B cell (primary cell): ENCODE results near the gene PITPNM1. TPM values are rescaled to one million over a fixed set of nuclear protein-coding genes. Genes with fewer than 3 reads are reported as not detected.

ENCODE experiments used
- ATAC-seq: fragments of 200-7000 bp; cut with Tn5 transposase; one replicate; pipeline ENCODE4 v1.10.0; 2021; ENCODE audit warnings: low read depth, mild to moderate bottlenecking, moderate number of reproducible peaks, moderate library complexity
- CTCF ChIA-PET: fragments of 350-600 bp; sonication (Branson Sonifier 250); formaldehyde crosslinking; loops from one replicate; lab custom pipeline; 2021; ENCODE audit warnings: antibody characterized with exemption, inconsistent platforms; lab: Charles Lee
- POLR2A ChIA-PET: fragments of 350-600 bp; sonication (Branson Sonifier 250); formaldehyde crosslinking; loops from one replicate; lab custom pipeline; 2021; ENCODE audit warnings: antibody characterized with exemption; lab: Charles Lee
- DNase-seq: peaks from one replicate; pipeline ENCODE4 v3.0.0; 2013
- H2AFZ ChIP-seq: 2 replicates; pipeline ENCODE4 v1.6.1; 2012; ENCODE audit warnings: mild to moderate bottlenecking, low read depth, low read length; ENCODE audit not compliant: insufficient read depth, poor library complexity, severe bottlenecking
- H3K27ac ChIP-seq, 2 donors: 1 replicate in 1 of 2; 2 replicates in 1 of 2; pipeline ENCODE4 v1.5.1; 2012 to 2013; ENCODE audit warnings: low read length in 2 of 2, mild to moderate bottlenecking in 2 of 2, moderate library complexity in 1 of 2
- H3K27me3 ChIP-seq, 4 experiments: fragments of 200-600 bp in 1 of 4; sonication (generic) in 1 of 4; replicated peaks in 1 of 4; 1 replicate in 2 of 4; 2 replicates in 2 of 4; pipeline versions ENCODE4 v1.6.1 to v1.7.0; 2013 to 2016; ENCODE audit warnings: low read length in 3 of 4, mild to moderate bottlenecking in 2 of 4, mixed read lengths in 1 of 4, moderate library complexity in 1 of 4; ENCODE audit not compliant: insufficient read depth in 4 of 4, control insufficient read depth in 3 of 4; ENCODE audit errors: control extremely low read depth in 1 of 4
- H3K36me3 ChIP-seq, 2 experiments: replicated peaks in 1 of 2; 1 replicate in 1 of 2; 2 replicates in 1 of 2; pipeline versions ENCODE4 v1.6.1 to v1.7.1; 2013; ENCODE audit warnings: low read length in 1 of 2; ENCODE audit not compliant: insufficient read depth in 2 of 2, control insufficient read depth in 1 of 2; ENCODE audit errors: control extremely low read depth in 1 of 2, extremely low read depth in 1 of 2
- H3K4me1 ChIP-seq, 2 donors: fragments of 200-600 bp in 1 of 2; sonication (generic) in 1 of 2; 1 replicate in 1 of 2; 2 replicates in 1 of 2; pipeline versions ENCODE4 v1.5.1 to v1.6.1; 2013 to 2017; ENCODE audit warnings: low read length in 2 of 2; ENCODE audit not compliant: control insufficient read depth in 2 of 2, insufficient read depth in 2 of 2
- H3K4me2 ChIP-seq: replicated peaks from 2 replicates; pipeline ENCODE3; 2012; ENCODE audit warnings: mild to moderate bottlenecking, low read depth, low read length; ENCODE audit not compliant: poor library complexity, severe bottlenecking
- H3K4me3 ChIP-seq, 5 experiments: fragments of 200-600 bp in 1 of 5; sonication (generic) in 1 of 5; 1 replicate in 3 of 5; 2 replicates in 2 of 5; pipeline versions ENCODE4 v1.5.1 to v1.7.0; 2011 to 2016; ENCODE audit warnings: low read length in 4 of 5, mild to moderate bottlenecking in 4 of 5, low read depth in 2 of 5, control low read depth in 1 of 5, moderate library complexity in 1 of 5; ENCODE audit not compliant: insufficient read depth in 1 of 5; ENCODE audit errors: control extremely low read depth in 1 of 5, extremely low read depth in 1 of 5
- H3K79me2 ChIP-seq: fragments of 200-600 bp; sonication (generic); one replicate; pipeline ENCODE4 v1.6.0; 2016; ENCODE audit warnings: low read length; ENCODE audit not compliant: control insufficient read depth, insufficient read depth
- H3K9ac ChIP-seq: fragments of 200-600 bp; sonication (generic); 2 replicates; pipeline ENCODE4 v1.6.1; 2017; ENCODE audit warnings: mild to moderate bottlenecking, low read length, moderate library complexity
- H3K9me3 ChIP-seq, 3 donors: one replicate each; pipeline versions ENCODE4 v1.6.1 to v1.7.1; 2013; ENCODE audit warnings: low read length in 2 of 3; ENCODE audit not compliant: control insufficient read depth in 2 of 3, insufficient read depth in 1 of 3; ENCODE audit errors: control extremely low read depth in 1 of 3
- H4K20me1 ChIP-seq: 2 replicates; pipeline ENCODE4 v1.6.0; 2012; ENCODE audit warnings: mild to moderate bottlenecking, low read length; ENCODE audit not compliant: insufficient read depth, control insufficient read depth, poor library complexity, severe bottlenecking
- H3K27ac Mint-ChIP-seq: one replicate; pipeline ENCODE4 v1.8.0; 2021; ENCODE audit warnings: mixed read lengths
- H3K27me3 Mint-ChIP-seq: one replicate; pipeline ENCODE4 v1.8.0; 2021; ENCODE audit warnings: mixed read lengths
- H3K4me1 Mint-ChIP-seq: one replicate; pipeline ENCODE4 v1.8.0; 2021; ENCODE audit warnings: mixed read lengths
- H3K4me3 Mint-ChIP-seq: one replicate; pipeline ENCODE4 v1.8.0; 2021; ENCODE audit warnings: mixed read lengths
- H3K9me3 Mint-ChIP-seq: one replicate; pipeline ENCODE4 v1.8.0; 2022; ENCODE audit warnings: mixed read lengths; ENCODE audit not compliant: insufficient read depth
- CTCF ChIP-seq: fragments of 200-600 bp; IDR thresholded peaks from one replicate; pipeline ENCODE4 v1.8.0; 2022; ENCODE audit warnings: antibody characterized with exemption, mild to moderate bottlenecking
- EZH2 ChIP-seq: IDR thresholded peaks from 2 replicates; pipeline ENCODE4 v1.6.1; 2012; ENCODE audit warnings: borderline replicate concordance, low read depth, mild to moderate bottlenecking, moderate library complexity, low read length; ENCODE audit not compliant: insufficient read depth, poor library complexity, severe bottlenecking
- WGBS: methylation state at CpG from one replicate; pipeline ENCODE4 v1.1.5; 2013; ENCODE audit warnings: missing lambda C conversion rate; ENCODE audit not compliant: insufficient coverage; 5-methylcytosine and 5-hydroxymethylcytosine counted together
- intact Hi-C: fragments of 100-400 bp; cut with micrococcal nuclease; formaldehyde crosslinking; loops from one replicate; pipeline ENCODE4 v1.10.0; 2022
- polyA plus RNA-seq: library from polyadenylated mRNA; depleted of rRNA; stranded (reverse); fragments of >200 nt; gene quantifications from 2 replicates; pipeline ENCODE4 v1.2.3, GENCODE V29; 2012
- total RNA-seq, 2 donors: library from RNA; stranded (reverse); fragments of 120-200 nt in 1 of 2; gene quantifications; 1 replicate in 1 of 2; 2 replicates in 1 of 2; pipeline versions ENCODE4 v1.2.3 to v1.2.4, GENCODE V29; 2013 to 2022

Gene PITPNM1
- total and polyA plus RNA-seq, 2 donors (not counting 1 experiment from before 2014, with no cell fraction given), result 152 to 166 TPM

- intact Hi-C loops, result no loop called here
- ATAC-seq (no peak), DNase-seq (no peak)
- Histone ChIP-seq H2AFZ (no peak overlapping the region), H3K27me3 (no peaks in the 10 kb centered on the region), H3K4me3 (no peak overlapping the region), H3K79me2 (peaks cover 39% of the 10 kb centered on the region), H3K27ac (no peak overlapping the region), H3K36me3 (peaks cover 0 to 66% of the 10 kb centered on the region in 2 experiments), H3K9me3 (no peaks in the 10 kb centered on the region), H4K20me1 (peaks cover 64% of the 10 kb centered on the region), H3K4me2 (no peak overlapping the region), H3K4me1 (peaks cover 18 to 25% of the 10 kb centered on the region in 2 donors), H3K9ac (no peak overlapping the region)
- no peak overlapping the region for H3K4me3 Mint-ChIP-seq
- no peak overlapping the region for H3K27ac Mint-ChIP-seq
- 100% methylated on average over 3 of the region's 9 CpGs for WGBS
- POLR2A ChIA-PET, result no interaction called here
- CTCF ChIA-PET, result interaction anchor here (1.4 kb wide), 1 partner anchor 119 kb away, joined by 3 read pairs; no protein-coding TSS in a partner anchor
- no peaks in the 10 kb centered on the region for H3K27me3 Mint-ChIP-seq
- no peaks in the 10 kb centered on the region for H3K9me3 Mint-ChIP-seq
- H3K4me1 Mint-ChIP-seq, result peaks cover 28% of the 10 kb centered on the region
- no peak for TF ChIP-seq EZH2
- no peak for TF ChIP-seq CTCF
These were observed 4.1 kb downstream of the PITPNM1 start for GRCh38 chr11:67500831-67501715.

- intact Hi-C loops, result no loop called here
- Mint-ChIP-seq H3K27ac (no peak overlapping the region), H3K4me1 (peaks cover 22% of the 10 kb centered on the region), H3K27me3 (no peaks in the 10 kb centered on the region), H3K4me3 (no peak overlapping the region), H3K9me3 (no peaks in the 10 kb centered on the region)
- Histone ChIP-seq H2AFZ (no peak overlapping the region), H3K9ac (no peak overlapping the region), H3K9me3 (no peaks in the 10 kb centered on the region), H3K4me2 (no peak overlapping the region), H3K4me1 (peaks cover 12 to 18% of the 10 kb centered on the region in 2 donors), H3K79me2 (peaks cover 39% of the 10 kb centered on the region), H3K27me3 (no peaks in the 10 kb centered on the region), H3K27ac (no peak overlapping the region), H3K36me3 (peaks cover 0 to 72% of the 10 kb centered on the region in 2 experiments), H4K20me1 (peaks cover 60% of the 10 kb centered on the region), H3K4me3 (no peak overlapping the region)
- TF ChIP-seq CTCF, result no peak
- TF ChIP-seq EZH2, result no peak
- no CpG with 5 or more reads among the region's 1 CpG for WGBS
- no peak for DNase-seq
- CTCF ChIA-PET, result no interaction called here
- no peak for ATAC-seq
- POLR2A ChIA-PET, result interaction anchor here (0.5 kb wide), 1 partner anchor 79 kb away, joined by 4 read pairs; no protein-coding TSS in a partner anchor
These were observed 4.7 kb downstream of the PITPNM1 start for GRCh38 chr11:67500484-67500821.
